AML-193 (cell line): Measurements from ENCODE around the gene KRT74.

Experiments
- DNase-seq, 2 experiments: peaks; one replicate each; lab custom pipeline; 2025; lab: John Stamatoyannopoulos, UW

KRT74 gene

DNA sequence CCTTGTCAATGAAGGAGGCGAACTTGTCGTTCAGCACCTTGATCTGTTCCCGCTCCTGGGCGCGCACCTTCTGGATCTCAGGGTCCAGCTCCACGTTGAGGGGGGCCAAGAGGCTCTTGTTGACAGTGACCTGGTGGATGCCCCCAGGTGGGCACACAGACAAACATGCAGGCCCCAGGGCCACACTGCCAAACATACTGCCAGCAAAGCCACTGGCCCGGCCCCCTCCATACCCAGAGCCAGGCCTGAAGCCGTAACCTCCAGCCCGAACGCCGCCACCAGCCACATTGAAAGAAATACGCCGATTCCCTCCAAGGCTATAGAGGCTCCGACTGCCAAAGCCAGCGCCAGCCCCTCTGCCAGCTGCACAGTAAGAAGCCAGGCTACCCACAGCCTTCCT is 337 bp downstream of the KRT74 start:
- no peak for DNase-seq

DNA sequence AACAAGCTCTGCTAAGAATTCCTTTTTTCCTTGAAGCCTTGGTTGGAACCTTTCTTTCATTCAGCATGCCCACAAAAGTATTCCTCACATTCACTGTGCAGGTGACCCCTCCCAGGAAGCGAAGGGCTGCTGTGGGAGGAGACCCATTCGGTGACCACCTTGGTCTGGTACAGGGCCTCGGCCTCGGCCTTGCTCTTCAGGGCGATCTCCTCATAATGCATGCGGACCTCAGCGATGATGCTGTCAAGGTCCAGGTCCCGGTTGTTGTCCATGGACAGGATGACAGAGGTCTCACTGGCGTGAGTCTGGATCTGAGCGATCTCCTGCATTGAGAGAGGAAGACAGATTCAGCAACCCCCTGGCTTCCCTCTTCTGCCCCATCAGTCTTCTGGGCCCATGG is 3.1 kb downstream of the KRT74 start:
- no peak for DNase-seq

DNA sequence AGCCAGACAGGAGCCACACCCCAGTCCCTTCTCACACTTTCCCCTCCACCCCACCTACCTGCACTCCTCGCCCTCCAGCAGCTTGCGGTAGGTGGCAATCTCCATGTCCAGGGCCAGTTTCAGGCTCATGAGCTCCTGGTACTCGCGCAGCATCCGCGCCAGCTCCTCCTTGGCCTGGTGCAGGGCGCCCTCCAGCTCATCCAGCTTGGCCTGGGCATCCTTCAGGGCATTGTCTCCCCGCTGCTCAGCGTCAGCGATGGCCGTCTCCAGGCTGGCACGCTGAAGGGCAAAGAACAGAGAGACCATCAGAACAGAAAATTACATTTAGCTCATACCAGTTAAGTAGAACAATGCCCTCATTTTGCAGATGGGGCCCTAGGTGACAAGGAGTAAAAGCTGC is 5.5 kb downstream of the KRT74 start:
- DNase-seq, result no peak

DNA sequence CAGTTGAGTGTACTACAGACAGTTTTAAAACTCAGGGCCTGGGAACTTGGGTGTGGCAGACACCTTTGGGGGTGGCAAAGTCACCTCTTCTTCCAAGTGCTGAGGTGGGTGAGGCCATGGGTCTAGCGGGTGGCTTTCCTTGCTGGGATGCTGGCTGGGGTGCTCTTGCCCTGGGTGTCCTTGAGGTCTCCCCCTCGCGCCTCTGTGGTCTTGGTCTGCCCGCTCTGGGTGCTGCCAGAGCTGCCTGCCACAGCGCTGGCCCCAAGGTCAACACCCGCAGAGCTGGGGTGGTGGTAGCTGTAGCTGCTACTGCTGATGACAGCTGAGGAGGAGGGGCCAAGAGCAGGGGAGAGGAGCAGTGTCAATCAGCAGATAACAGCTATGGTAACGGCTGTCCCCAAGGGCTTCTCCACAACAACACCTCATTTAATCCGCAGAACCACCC is 6.8 kb downstream of the KRT74 start:
- no peak for DNase-seq

DNA sequence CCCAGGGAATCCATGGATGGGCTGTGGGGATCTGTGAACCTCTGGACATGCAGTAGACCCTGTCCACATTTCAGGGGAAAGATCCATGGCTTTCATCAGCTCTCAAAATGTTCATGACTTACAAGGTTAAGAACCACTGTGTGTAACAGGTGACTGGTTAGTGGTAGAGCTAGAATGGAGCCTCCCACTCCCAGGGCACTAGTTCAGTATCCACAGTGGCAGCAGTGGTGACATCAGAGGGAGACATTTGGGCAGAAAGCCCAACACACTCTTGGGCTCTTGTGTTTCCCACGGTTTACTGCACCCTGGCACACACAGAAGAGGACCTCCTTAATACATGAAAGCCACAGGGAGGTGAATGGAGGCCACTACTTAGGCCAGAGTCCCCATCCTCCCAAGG is 9.1 kb downstream of the KRT74 start:
- DNase-seq, result no peak

DNA sequence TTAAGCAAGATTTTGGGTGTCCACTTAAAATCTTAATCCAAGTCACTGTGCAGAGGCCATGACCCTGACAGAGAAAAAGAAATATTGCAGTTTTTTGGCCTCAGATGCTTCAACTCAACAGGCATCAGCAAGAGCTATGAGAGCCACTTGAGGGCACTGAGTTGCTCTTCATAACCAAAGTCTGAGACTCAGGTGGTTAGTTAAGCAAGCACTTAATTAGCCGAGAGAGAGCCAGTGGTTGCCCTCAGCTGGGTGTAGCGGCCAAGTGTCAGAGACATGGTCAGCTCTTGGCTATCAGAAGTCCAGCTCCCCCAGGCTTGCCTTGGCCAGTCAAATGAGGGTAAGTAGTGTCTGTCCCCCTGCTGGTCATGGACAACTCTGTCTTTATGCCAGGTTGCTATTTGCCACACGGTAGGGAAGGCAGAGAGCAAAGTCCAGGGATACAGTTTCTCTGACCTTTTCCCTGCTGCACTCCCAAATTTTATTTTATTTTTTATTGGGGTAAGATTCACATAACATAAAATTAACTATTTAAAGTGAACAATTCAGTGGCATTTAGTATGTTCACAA is 11.7 kb downstream of the KRT74 start:
- DNase-seq, result no peak

DNA sequence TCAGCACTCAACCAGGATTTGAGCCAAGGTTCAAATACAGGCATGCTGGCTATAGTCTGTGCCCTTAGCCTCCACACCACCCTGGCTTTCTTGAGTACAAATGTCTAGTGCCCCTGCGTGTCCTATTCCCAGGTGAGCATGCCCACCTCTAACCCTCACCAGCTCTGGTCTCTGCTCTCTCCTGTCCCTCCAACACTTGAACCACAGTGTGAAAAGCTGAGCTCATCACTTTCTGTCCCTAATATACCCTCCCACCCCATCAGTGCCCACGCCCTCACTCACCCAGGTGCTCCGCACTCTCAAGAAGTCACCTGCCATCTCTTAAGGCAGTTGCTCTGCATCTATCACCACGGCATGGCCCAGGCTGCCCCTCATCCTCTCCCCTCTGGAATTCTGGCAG is 13.7 kb downstream of the KRT74 start:
- DNase-seq, result no peak

DNA sequence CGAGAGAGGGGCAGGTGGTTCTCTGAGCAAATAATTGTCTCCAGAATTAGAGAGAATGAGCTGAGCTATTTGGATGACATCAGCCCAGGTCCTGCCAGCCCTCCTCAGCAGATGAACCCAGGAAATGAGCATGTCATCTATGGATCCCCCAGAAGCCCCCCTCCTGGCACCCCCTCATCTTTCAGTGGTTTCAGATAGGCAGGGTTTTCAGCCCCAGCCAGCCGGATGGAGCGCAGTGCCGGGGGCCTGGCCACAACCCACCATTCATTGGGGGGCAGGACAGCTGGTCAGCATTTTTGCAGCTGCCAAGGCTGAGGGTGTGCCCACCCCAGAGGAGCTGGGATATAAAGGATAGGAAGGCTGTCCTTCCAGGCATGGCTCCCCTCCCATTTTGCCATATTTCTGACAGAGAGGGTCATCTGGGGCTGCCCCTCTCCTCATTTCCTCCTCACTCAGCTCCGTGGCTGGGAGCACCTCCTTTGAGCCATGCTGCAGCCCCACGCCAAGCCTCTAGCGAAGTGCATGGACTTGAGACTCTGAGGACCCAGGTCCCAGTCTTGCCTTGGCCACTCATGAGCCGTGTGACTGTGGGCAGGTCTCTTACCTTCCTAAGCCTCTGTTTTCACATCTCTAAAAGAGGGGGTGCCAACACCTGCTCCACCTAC is 14.7 kb downstream of the KRT74 start:
- no peak for DNase-seq

DNA sequence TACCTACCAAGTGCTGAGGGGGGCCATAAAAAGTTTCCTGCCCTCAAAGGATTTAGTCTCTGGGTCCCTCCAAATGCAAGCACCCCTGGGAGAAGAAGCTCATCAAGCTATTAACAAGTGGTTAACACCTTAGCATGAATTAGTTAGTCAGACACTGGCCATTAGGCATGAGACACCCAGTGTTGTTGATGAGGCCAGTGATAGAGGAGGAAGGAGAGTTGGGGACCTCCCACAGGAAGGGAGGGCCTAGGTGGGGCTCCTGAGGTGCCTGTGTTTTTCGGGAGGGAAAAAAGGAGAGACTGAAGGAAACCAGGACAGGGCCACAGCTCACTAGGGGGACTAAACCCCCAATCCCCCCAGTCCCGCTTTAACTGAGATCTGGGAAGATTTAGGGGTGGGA is 16.2 kb downstream of the KRT74 start:
- no peak for DNase-seq

DNA sequence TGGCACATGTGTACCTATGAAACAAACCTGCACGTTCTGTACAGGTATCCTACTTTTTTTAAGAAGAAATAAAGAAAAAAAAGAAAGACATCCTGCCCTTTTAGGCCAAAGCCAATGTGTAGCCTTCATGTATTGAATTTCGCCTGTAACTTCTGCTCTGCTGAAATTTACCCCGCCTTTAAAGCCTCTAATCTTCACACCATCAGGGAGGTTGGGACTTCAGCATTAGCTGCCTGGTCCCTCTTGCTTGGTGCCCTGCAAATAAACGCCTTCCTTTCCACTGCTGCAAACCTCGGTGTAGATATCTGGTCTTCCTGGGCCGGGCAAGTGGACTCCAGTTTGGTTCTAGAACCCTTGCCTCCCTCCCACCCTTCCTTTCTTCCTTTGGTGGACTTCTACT is 18.1 kb downstream of the KRT74 start:
- DNase-seq, result no peak

DNA sequence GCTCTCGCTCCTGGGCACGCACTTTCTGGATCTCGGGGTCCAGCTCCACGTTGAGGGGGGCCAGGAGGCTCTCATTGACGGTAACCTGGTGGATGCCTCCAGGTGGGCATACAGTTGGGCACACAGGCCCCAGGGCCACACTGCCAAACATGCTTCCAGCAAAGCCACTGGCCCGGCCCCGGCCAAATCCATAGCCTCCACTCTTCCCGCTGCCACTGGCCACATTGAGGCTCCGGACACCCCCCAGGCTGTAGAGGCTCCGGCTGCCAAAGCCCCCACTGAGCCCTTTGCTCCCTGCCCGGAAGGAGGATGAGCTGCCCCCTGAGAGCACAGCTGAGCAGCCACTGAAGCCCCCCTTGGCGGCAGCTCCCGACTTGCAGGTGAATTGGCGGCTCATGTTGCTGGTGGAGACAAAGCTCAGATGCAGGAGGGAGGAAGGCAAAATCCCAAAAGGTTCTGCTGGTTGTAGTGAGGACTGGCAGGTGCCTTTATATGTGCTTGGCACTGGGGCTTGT is 20.9 kb downstream of the KRT74 start, which contains the start of gene KRT71:
KRT71 (minus strand) TSS at position 465 of the 515 bp plus-strand sequence; CDS start at position 397, 68 bp downstream.
- DNase-seq, result no peak

DNA sequence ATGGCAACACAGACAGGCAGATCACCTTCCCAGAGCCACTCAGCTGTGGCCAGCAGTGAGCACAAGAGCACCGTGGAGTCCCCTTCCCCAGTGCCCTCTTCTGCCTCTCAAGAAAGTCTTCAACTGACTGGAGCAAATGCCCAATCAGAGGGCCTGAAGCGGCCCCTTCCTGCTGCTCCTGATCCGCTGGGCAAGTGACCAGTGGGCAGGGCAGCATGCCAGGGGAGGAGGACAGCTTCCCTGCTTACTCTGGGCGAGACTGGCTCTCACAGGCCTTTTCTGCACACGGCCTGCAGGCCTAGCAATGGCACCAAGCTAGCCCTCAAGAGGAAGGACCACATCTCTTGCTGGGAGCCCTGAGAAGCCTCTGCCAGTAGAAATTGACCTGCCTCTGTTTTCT is 21.6 kb downstream of the KRT74 start:
- no peak for DNase-seq

DNA sequence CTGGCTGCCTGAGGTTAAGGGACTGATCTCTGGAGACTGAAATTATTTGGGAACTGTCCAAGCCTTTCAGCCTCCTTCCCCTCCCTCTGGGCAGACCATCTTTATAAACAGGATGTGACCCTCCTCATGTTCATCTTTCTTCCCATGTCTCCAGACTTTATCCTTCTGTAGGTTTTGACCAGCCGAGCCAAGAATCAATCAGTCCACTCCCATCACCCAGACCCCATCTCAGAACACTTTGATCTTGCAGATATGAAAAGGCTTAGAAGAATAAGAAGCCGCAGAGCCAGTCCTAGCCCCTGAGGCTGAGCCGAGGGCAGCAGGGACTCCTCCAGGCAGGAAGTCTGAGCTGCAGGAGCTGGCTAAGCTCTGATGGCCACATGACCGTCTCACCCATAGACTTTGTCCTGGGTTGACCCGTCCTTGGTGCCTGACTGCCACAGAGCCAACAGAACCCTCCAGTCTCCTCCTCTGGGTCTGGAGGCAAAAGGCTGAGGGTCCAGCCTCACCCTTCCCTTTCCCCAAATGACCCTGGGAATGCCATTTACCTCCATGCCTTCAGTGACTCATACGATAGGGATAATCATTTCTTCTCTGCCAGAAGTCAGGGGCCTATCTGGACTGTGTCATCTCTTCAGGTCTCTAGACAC is 22.3 kb downstream of the KRT74 start:
- DNase-seq, result no peak

DNA sequence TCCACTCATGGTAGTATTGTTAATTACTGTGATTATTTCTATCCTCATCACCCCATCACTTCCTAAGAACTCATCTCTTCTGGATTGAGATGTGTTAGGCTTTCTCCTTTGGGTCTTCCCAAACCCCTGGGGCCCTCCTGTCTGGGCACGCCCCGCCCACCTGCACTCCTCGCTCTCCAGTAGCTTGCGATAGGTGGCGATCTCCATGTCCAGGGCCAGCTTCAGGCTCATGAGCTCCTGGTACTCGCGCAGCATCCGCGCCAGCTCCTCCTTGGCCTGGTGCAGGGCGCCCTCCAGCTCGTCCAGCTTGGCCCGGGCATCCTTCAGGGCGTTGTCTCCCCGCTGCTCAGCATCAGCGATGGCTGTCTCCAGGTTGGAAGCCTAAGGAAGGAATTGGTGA is 27.5 kb downstream of the KRT74 start:
- no peak for DNase-seq

DNA sequence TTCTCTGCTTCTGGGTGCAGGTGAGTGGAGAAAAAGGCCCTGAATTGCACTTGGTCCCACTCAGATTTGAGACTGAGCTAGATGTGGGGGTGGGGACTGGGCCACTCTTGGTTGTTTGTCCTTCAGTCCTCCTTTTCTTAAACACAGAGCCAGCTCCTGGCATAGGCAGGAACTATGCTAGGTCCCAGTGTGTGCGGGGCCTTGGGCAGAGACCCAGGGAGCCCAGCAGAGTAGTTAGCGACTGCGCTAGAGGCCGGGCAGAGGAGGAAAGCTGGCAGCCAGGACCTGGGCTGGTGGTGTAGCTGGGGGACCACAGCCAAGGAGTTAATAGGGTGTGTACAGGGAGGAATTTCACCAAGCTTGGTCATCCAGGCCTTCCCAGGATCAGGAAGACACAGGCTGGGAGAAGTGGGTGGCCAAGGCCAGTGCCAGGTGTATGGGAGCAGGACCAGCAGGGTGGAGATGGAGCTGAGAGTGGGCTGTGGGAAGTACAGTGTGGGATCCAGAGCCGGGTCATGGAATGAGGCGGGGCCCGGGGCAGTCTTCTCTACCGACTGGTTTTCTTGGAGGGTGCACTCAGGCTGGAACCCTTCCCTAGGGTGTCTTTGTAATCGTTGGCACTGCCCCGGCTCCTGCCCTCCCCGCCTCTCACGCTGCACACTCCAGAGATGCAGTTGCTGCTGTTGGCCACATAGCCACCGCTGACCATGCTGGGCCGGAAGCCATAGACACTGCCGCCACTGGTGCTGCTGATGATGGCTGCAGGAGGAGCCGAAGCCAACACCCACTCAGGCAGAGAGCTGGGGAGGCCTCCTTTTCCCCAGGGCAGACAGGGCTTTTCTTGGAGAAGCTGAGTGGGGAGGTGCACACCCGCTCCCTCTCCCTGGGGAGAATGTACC is 29.4 kb downstream of the KRT74 start:
- DNase-seq, result no peak

DNA sequence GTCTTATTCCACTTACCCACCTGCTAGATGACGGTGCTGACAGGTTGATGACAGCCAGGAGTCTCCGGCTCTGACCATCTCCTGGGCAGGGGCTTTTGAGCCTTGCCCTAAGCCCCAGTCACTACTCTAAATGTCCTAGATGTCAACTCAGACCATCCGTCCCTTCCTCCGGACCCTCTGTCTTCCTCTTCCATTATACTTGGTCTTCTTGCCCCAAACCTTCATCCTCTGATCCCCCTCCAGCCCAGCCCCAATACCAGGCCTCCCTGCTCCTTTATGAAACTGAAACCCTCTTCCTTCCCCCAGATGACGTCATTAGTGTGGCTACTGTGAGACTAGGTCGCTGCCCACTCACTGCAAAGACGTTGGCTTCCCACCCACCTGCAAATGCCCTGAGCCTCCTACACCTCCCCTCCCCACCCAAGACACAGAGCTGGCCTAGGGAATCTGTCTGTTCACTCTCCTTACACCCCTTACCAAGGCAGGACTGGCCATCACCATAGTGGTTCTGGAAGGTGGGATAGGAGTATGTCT is 30.8 kb downstream of the KRT74 start:
- no peak for DNase-seq

DNA sequence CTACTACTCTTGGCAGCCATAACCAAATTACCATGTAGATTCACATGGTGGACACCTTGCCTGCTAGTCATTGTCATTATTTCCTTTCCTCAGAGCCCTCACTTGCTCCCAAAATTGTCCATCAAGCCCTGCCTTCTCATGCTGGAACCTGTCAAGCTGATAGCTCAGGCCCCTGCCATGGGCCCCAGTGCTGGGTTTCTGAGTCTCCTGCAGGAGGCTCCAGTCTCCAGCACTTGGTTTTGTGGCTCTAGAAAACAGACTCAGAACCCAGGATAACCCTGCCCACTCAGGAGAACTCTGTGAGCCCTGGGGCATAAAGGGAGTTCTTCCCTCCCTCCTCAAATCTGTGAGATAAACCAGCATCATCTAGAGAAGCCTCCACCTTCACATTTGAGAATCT is 31.5 kb downstream of the KRT74 start:
- DNase-seq, result no peak

DNA sequence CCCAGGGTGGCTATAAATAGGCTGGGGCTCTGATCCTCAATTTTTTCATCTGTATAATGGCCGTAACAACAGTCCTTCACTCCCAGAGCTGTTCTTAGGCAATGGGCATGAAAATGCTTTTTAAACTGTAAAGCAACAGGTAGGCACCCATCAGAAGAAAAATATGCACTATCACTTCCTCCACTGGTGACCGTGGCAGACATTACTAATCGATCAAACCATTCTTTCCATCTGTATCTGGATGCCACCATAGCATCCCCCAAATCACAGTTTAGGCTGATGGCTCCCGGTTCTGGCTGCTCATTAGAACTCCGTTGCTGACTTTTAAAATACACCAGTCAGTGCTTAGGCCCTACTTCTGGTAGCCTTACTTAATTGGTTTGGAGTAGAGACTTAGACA is 31.9 kb downstream of the KRT74 start:
- DNase-seq, result no peak

DNA sequence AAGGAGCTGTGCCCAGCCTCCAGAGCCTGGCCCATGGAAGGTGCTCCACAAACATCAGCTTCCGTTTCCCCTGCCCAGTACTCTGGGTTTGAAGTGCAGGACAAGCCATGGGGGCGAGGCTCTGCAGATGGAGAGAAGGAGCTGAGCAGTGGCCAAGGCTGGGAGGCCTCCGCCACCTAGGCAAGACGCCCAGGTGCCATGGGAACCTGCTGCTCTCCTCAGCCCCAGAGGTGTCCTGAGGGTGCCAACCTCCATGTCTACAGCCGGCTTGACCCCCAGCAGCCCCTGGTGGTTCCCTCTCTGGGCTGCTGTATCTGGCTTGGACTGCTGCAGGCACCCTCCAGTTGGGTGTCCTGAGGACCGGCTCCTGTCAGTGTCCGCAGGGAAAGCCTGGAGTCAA is 33.1 kb downstream of the KRT74 start:
- no peak for DNase-seq

DNA sequence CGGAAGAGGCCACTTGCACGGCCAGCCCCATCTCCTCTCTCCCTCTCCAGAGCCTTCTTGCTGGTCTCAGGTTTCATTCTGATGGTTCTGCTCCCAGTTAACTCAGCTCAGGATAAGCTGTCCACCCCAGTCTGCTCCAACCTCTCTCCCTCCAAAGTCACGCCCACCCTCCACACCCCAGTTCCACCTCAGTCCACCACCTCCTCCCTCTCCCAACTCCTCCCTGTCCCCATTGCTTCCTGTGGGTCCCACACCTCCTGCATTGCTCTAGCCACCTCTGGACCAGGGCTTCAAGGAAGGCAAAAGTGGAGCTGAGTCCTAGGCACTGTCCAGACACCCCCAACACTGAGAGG is 33.8 kb downstream of the KRT74 start:
- DNase-seq, result no peak

DNA sequence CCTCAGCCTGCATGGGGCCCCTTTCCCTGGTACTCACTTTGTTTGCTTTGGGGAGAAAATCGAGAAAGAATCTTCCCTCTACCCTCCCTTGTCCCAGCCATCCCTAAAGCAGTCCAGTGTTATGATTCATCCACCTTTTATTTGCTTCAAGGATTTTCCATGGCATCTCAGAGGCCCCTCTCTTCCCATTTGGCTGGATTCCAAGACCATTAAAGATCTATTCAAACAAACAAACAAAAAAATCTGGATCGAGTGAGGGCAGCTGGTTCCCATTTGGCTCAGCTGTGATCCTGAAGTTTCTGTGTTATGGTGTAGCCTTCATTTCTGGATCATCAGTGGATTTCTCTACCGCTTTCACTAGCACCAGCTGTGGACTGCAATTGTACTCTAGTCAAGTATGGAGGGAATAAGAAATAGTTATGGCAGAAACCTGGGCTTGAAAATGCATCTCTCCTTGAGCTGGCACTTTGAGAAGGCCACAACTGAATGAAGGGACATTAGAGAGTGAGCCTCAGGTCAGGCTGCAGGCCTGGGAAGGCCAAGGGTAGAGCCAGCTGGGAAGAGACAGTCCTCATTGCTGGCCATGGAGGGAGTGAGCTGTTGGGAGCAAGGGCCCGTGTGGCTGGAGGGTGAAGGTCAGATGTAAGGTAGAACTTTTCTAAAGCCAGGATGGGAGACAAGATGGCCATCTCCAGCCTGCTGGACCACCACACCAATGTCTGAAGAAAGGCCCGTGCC is 34.4 kb downstream of the KRT74 start:
- DNase-seq, result no peak
